Measurements from ENCODE around the gene PDIA2.

Gene PDIA2

DNA sequence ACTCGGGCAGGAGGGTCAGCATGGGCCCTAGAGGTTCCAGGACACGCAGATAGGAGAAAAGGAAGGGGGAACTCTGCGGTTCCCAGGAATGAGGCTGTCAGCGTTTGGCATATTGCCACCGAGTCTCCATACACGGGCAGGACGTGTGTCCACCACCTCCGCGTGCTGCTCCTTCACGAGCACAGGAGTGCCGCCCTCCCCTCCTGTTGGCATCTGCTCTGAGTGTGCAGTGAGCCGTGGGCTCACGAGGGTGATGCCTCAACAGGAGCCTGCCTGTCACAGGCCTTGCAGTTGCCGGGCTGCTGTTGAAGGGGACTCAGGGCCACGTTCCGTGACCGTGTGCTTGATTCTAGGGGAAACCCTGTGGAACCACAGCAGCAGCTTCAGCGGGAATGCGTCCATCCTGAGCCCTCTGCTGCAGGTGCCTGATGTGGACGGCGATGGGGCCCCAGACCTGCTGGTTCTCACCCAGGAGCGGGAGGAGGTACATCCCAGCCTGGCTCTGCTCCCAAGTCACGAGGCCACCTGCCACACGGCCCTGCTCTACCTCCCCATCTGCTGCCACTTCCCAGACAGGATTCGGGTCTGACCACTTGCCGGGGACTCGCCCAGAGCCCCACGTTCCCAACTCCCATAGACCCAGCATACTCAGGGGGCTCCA lies 21.8 kb upstream of the PDIA2 start:
- H3K36me3 ChIP-seq: peaks cover 10% of the 10 kb centered on the region; the same call in 1 of the 2 replicates
- TF ChIP-seq, protein P1, sequence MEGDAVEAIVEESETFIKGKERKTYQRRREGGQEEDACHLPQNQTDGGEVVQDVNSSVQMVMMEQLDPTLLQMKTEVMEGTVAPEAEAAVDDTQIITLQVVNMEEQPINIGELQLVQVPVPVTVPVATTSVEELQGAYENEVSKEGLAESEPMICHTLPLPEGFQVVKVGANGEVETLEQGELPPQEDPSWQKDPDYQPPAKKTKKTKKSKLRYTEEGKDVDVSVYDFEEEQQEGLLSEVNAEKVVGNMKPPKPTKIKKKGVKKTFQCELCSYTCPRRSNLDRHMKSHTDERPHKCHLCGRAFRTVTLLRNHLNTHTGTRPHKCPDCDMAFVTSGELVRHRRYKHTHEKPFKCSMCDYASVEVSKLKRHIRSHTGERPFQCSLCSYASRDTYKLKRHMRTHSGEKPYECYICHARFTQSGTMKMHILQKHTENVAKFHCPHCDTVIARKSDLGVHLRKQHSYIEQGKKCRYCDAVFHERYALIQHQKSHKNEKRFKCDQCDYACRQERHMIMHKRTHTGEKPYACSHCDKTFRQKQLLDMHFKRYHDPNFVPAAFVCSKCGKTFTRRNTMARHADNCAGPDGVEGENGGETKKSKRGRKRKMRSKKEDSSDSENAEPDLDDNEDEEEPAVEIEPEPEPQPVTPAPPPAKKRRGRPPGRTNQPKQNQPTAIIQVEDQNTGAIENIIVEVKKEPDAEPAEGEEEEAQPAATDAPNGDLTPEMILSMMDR (IDR thresholded peaks at IDR 0.05; ENCODE audit: low read depth, low read length): no peak

DNA sequence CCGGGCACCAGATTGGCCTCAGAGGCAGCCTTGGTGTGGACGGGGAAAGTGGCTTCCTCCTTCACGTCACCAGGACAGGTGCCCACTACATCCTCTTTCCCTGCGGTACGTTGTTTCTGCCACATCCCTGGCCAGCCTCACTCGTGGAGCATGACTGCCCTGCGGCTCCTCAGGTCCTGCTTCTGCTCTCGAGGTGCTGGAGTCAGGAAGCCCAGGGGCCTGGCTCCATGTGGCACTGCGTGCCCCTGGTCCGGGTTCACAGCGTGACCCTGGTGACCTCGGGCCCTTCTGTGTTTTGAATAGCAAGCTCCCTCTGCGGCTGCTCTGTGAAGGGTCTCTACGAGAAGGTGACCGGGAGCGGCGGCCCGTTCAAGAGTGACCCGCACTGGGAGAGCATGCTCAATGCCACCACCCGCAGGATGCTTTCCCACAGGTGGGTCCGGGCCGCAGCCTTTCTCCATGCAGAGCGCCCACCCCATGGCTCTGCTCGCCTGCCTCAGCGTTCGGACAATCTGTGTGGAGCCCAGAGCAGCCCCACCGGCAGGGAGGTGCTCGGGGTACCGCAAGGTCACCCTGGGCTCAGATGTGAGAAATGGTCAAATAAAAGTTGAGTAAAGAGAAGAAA lies 20.7 kb upstream of the PDIA2 start:
- H3K9me3 ChIP-seq: no peaks in the 10 kb centered on the region
- H3K4me1 ChIP-seq: no peaks in the 10 kb centered on the region
- TF ChIP-seq, protein P1 (IDR thresholded peaks at IDR 0.05; ENCODE audit: low read depth, low read length): no peak
- no peak overlapping the region for H3K4me3 ChIP-seq (ENCODE audit: low read depth, low read length)
- no peak for DNase-seq
- H3K27me3 ChIP-seq: no peaks in the 10 kb centered on the region
- H3K36me3 ChIP-seq: peaks cover 8% of the 10 kb centered on the region; the same call in 1 of the 2 replicates

More for the DNA sequence above, 21.8 kb upstream of the PDIA2 start:
- H3K4me1 ChIP-seq: no peaks in the 10 kb centered on the region
- DNase-seq: no peak
- H3K27me3 ChIP-seq: no peaks in the 10 kb centered on the region
- no peaks in the 10 kb centered on the region for H3K9me3 ChIP-seq
- H3K4me3 ChIP-seq (ENCODE audit: low read depth, low read length): no peak overlapping the region

DNA sequence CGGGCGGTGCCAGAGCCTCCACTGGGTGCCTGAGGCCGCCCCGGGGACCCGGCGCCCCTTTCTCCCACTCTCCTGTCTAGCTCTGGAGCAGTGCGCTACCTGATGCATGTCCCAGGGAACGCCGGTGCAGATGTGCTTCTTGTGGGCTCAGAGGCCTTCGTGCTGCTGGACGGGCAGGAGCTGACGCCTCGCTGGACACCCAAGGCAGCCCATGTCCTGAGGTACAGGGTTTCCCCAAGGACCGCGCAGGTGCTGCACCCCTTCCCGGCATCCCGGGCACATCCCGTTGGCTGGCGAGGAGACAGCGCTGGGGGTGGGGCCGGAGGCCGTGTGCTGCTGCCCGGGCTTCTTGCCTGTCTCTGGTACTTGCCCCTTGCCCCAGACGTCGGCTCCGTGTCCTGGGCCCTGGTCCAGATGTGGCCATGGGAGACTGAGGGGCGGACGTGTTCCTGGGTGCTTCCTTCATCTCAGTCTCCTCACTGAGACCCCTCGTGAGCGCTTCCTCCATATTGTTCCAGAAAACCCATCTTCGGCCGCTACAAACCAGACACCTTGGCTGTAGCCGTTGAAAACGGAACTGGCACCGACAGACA lies 19.7 kb upstream of the PDIA2 start:
- TF ChIP-seq, protein P1 (IDR thresholded peaks at IDR 0.05; ENCODE audit: low read depth, low read length): no peak
- Histone ChIP-seq H3K36me3 (peaks cover 8% of the 10 kb centered on the region; the same call in 1 of the 2 replicates), H3K4me1 (no peaks in the 10 kb centered on the region), H3K4me3 (ENCODE audit: low read depth, low read length) (no peak overlapping the region), H3K27me3 (no peaks in the 10 kb centered on the region), H3K9me3 (no peaks in the 10 kb centered on the region)
- no peak for DNase-seq

DNA sequence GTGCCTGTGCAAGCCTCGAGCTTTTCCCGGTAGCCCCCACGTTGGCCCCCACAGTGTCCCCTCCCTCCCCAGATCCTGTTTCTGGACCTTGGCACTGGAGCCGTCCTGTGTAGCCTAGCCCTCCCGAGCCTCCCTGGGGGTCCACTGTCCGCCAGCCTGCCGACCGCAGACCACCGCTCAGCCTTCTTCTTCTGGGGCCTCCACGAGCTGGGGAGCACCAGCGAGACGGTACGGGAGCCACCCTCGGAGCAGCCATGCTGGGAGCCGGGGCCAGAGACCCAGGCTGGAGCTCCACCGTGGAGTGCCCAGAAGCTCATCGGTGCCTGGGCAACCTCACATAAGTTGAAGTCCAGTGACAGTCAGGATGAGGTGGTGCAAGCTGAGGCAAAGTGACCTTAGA lies 19.0 kb upstream of the PDIA2 start:
- Histone ChIP-seq H3K4me1 (no peaks in the 10 kb centered on the region), H3K27me3 (no peaks in the 10 kb centered on the region), H3K4me3 (ENCODE audit: low read depth, low read length) (no peak overlapping the region), H3K9me3 (no peaks in the 10 kb centered on the region), H3K36me3 (peaks cover 8% of the 10 kb centered on the region; the same call in 1 of the 2 replicates)
- DNase-seq: no peak
- TF ChIP-seq, protein P1 (IDR thresholded peaks at IDR 0.05; ENCODE audit: low read depth, low read length): no peak

DNA sequence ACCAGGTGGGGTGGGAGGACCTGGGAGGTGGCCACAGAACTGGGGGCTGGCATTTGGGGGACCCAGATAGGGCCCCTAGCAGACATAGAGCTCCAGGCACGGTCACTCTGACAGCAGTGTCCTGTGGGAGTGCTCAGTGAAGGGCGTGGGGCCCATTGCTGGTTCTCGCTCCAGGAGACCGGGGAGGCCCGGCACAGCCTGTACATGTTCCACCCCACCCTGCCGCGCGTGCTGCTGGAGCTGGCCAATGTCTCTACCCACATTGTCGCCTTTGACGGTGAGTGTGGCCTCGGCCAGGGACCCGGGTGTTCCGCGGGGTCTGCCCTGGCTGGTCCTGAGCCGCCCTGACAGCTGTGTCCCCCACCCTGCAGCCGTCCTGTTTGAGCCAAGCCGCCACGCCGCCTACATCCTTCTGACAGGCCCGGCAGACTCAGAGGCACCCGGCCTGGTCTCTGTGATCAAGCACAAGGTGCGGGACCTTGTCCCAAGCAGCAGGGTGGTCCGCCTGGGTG lies 18.5 kb upstream of the PDIA2 start:
- no peaks in the 10 kb centered on the region for H3K27me3 ChIP-seq
- TF ChIP-seq, protein P1 (IDR thresholded peaks at IDR 0.05; ENCODE audit: low read depth, low read length): no peak
- peaks cover 8% of the 10 kb centered on the region; the same call in 1 of the 2 replicates for H3K36me3 ChIP-seq
- no peak for DNase-seq
- no peaks in the 10 kb centered on the region for H3K4me1 ChIP-seq
- no peaks in the 10 kb centered on the region for H3K9me3 ChIP-seq
- H3K4me3 ChIP-seq (ENCODE audit: low read depth, low read length): no peak overlapping the region
